Amniotic stem cell (primary cell): ENCODE results near the gene C17orf50.
A peak's percentile ranks its signal among the peaks of the same experiment; 100 is the strongest.
"Not testable (repeated sequence)": the region's sequence is repeated elsewhere in the genome, so short reads cannot be mapped to it uniquely, and the experiment has no call there.

Experiments used
- DNase-seq: peaks from one replicate; lab custom pipeline; 2025; lab: John Stamatoyannopoulos, UW

Gene C17orf50

DNA sequence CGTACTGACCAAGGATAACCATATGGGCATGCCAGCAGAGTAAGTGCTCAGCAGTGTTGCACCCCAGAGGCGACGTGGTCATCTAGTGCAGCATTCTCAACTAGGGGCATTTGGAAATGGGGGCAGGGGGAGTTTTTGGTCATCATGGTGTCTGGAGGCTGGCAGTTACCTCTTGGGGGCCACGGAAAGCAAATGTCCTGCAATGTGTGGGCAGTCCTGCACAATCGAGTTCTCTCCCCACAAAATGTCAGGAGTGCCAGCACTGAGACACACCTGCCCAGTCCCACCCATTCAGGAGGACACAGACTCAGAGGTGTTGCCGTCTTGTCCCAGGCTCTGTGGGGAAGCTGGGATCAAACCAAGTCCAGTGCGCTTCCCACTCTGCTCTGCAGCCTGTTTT is 26.3 kb upstream of the C17orf50 start:
- no peak for DNase-seq

GRCh38 chr17:35735036-35735805 is 25.5 kb upstream of the C17orf50 start:
- DNase-seq: no peak

DNA sequence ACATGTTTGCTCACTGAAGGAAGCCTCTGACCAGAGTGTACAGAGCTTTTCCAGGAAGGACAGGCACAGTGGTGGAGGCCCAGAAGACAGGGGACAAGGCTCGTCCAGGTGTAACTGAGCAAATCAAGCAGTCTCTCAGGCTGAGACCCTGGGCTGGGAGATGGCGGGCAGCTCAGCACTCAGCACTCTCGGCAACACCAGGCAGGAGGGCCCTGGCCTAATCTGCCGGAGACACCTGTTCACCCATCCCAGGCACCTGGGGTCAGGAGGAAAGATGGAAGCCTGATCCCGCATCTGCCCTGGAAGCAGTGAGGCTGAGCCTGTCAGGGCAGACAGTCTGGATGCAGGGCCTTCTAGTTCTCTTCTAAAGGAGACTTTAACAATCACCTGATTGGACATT is 24.5 kb upstream of the C17orf50 start:
- no peak for DNase-seq

DNA sequence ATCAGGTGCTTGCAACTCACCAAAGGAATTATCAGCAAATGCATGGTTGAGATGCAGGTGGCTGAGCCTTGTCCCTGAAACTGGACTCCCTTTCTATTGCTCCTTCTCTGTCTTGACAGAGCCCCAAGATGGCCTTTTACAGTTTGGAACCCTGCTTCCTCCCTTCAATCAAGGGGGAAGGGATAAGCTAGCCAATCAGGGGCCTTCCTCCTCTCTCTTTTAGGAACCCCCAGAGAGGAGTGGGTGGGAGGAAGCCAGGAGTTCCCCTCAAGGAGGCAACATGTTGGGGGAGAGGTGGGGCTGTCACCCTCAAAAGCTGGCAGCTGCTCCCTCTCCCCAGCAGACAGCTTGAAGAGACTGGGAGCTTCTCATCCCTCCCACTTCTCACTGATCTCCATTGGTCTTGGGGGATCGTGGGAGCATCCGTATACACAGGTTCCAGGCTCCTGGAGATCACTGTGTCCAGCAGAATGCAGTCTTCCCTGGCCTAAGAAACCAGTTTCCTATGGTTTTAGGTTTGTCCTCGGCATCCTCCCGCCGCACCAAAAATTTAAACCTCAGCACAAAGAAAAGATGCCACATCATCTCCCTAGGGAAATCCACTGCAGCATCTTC is 22.1 kb upstream of the C17orf50 start:
- no peak for DNase-seq

DNA sequence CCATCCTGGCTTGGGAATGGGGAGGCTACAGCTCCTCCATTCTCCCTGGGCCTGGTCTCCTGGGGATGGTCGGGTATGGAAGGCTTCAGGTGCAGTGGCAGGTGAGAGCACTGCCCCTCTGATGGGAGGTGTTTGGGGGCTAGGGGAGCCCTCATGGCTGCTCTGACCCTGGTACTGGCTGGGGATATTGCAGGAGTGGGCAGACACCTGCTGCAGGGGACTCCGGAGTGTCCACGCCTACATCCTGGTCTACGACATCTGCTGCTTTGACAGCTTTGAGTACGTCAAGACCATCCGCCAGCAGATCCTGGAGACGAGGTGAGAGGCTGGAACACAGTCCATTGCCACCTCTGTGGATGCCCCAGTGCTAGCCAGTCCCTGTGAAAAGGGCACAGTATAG is 20.5 kb upstream of the C17orf50 start:
- no peak for DNase-seq

GRCh38 chr17:35740997-35741931 is 19.4 kb upstream of the C17orf50 start:
- no peak for DNase-seq

DNA sequence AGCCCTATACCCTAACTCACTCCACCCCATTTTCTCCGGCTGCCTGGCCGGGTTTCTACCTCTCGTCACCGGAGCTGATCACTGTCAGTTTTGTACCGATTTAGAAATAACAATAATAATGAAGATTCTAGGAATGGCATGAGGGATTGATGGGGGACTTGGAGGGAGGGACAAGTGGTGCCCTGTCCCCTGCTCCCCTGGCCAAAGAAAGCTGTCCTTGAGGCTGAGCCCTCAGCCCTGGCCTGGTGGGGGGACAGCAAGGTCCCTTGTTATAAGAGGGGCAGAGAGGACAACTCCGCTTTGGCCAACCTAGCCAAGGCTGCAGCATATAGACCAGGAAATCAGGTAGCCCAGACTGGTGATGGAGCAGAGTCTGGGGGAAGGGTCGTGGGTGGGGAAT is 18.2 kb upstream of the C17orf50 start:
- DNase-seq: no peak

DNA sequence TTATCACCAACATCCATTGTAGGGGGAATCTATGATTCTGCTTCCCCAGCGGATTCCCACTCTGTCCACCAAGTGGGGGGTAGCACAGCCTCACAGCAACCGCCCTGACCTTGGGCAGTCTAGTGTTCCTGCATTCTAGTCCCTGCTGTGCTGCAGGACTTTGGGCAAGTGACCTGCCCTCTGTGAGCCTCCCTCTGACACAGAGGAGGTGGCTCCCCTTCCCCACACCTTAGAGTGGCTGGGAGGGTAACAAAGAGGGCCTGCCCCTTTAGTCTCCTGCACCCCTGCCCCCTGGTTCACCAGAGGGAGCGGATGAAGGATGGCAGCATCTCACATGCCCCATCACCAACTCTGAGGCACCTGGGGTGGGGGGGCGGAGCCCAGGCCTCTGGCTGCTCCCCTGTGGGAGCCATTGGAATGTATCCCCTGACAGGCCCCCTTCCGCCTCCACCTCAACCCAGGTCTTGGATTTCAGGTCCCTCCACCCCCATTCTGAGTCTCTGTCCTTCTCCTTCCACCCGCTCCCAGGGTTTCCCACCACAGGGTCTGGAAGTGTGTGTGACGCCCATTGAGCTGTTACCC is 17.7 kb upstream of the C17orf50 start:
- no peak for DNase-seq

GRCh38 chr17:35743626-35744328 is 16.9 kb upstream of the C17orf50 start:
- no peak for DNase-seq

DNA sequence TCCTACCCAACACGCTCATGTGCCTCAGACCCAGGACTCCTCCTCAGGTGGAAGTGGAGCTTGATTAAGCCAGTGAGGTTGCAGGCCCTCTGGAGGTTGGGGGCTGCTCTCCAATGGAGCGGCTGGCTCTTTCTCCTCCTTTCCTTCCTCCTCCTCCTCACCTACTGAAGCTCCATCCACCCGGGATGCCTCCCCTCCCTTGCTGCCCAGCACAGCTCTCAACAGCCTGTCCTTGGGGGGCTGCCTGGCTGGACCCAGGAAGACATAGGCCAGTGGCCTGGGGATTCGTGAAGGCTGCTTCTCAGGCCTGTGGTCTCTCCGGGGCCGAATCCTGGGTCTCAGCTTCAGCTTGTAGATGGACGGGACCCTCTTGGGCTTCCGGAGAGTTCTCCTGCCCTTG is 15.9 kb upstream of the C17orf50 start:
- DNase-seq: no peak

- DNase-seq: no peak
Observed at GRCh38 chr17:35745246-35745645, 15.4 kb upstream of the C17orf50 start.

DNA sequence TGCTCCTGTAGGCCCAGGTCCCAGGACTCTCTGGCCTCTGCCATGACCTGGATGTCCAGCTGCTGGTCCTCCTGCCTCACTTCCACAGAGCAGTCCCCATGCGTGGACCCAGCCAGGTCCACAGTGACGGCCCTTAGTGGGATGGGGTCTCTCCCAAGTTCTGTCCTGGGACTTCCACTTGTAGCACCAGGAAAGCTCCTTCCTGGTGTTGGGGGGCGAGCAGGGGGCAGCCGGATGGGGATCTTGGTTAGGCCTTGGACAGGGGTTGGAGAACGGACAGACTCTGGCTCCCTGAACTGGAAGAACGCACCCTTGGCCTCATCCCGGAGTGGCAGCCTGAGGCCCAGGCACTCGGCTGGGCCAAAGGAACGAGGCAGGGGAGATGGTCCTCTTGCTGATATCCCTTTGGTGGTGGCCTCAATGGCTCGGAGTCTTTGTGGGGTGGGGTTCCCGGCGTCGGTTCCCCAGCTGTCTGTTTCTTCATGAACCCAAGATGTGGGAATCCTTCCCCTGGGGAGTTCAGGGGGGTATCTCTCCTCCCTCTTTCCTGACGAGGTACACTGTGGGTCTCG is 14.9 kb upstream of the C17orf50 start:
- DNase-seq: no peak

DNA sequence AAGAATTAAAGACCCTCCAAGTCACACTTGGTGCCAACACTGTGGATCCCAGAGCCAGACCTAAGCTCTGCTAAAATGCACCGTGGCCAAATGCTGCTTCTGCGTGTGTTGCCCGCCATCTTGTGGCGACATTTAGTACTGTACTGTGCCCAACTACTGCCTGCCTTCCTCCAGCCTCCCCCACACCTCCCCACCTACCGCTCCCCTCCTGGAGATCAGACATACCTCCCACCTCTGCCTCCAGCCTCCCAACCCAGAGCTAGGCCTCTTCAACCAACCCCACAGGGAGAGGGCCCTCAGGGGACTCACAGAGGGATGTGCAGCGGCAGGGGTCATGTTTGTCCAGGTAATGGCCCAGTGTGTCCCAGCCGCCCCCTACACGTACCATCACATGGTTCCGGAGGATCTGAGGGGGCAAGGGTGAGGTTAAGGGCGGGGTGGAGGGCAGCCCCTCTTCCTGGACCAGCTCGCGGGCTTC is 13.1 kb upstream of the C17orf50 start:
- peak; percentile 32 for DNase-seq

DNA sequence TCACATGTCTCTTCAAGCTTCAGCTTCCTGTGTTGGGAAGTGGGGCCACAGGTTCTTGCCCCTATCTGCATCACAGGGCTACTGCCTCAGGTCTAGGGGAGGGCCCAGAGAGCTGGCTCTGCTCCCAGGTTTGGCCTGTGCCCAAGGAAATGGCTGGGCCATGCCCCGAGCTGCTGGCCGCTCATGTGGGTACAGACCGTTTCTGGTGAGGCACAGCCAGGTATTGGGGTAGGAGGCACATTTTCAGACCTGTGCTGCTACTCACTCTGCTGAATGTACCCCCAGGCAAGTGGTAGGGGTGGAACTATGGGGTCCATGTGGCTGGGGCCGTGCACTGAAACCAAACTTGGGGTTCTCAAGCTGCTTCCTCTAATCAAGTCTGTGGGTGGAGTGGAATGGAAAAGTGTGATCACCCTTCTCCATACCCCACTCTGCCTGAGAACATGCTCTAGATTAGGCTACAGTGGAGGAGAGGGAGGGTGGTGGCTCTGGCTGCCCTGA is 12.3 kb upstream of the C17orf50 start:
- no peak for DNase-seq

GRCh38 chr17:35748979-35749378 is 11.7 kb upstream of the C17orf50 start:
- DNase-seq: no peak

DNA sequence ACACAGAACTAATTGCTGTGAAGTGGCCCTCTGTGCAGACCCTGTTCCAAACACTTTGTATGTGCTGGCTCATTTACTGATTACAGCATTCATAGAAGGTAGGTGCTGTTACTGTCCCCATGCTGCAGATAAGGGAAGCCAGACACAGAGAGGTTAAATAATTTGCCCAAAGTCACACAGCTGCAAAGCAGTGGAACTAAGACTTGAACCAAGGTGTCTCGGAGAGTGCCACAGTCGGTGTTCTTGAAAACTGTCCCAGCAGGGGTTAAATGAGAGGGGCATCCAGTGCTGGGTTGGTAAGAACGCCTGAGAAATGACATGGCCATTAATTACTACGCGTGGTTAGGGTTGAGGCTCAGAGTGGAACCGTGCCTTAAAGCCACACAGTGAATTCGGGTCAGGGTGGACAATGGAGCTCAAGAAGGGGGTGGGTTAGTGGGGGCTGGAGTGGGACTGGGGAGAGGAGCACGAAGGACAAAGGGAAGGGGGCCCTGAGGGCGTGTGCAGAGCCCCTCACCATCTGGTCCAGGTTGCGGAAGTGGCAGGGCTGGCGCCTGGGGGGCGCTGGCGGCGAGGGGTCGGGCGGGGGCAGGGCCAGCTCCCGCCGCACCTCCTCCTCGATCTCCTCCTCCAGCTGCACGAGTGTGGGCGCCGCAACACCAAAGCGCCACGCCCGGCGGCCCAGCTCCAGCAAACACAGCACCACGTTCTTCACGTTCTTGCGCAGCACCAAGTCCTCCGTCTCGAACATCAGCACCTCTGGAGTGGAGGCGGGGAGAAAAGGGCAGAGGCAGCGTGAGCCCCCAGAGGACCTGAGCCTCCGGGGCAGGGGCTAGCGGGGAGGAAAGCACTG is 10.9 kb upstream of the C17orf50 start:
- DNase-seq: no peak

DNA sequence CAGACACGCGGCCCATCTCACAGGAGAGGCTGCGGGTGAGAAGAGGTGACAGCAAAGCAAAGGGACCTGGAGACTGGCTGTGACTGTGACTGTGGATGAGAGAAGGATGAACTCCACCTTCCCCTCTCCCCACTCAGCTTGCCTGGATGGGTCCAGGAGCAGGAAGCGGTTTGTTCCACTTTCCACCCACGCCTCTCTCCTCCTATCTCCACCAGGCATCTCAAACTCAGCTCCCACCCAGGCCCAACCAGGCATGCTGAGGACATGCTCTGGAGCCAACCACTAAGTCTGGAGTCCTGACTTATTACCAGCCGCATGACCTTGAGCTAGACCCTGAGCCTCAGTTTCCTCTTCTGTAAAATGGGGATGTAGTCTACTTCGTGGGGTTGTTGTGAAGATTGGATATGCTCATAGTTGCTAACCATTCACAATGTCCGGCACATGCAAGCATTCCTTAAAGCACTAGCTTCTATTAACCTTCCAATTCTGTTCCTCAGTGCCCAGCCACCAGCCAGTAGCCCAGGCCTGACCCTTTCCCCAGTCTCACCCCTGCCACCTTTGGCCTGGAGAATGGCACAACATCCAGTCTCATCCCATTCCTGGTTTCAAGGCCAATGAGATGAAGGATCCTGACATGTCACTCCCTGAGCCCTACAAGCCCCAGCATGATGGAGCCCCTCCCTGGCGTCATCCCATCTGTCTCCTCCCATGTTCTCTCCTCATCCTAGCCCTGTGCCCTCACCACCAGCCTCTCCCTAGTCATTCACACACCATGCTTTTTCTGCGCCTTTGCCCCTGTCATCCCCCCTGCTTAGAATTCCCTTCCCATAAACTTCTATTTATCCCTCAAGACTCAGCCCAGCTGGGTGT is 9.9 kb upstream of the C17orf50 start:
- no peak for DNase-seq

DNA sequence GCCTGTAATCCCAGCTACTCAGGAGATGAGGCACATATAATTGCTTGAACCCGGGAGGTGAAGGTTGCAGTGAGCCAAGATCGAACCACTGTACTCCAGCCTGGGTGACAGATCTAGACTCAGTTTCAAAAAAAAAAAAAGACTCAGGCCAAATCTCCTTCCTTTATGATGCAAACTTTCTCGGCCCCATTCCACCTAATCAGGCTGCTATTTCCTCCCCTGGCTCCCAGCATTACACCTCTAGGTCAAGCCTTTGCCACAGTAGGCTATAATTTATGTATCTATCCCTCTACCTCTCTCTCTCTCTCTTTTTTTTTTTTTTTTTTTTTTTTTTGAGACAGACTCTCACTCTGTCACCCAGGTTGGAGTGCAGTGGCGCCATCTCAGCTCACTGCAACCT is 9.1 kb upstream of the C17orf50 start:
- DNase-seq: not testable (repeated sequence)

GRCh38 chr17:35752471-35752870 is 8.2 kb upstream of the C17orf50 start:
- no peak for DNase-seq
